ENCODE measurements around the gene PLTP.
"Not testable (repeated sequence)": the region's sequence is repeated elsewhere in the genome, so short reads cannot be mapped to it uniquely, and the experiment has no call there.

GRCh38 chr20:45901332-45901731 lies 10.6 kb downstream of the PLTP start:
- TF ChIP-seq CTCF (IDR thresholded peaks at IDR 0.05; ENCODE audit: extremely low read depth in 1 of 2, insufficient read depth in 1 of 2, low read depth in 1 of 2, low read length in 2 of 2); POLR2A (IDR thresholded peaks at IDR 0.05; ENCODE audit: low read depth, low read length); POLR2AphosphoS5 (IDR thresholded peaks at IDR 0.05; ENCODE audit: insufficient read depth, low read depth, low read length); EZH2 (IDR thresholded peaks at IDR 0.05; ENCODE audit: borderline replicate concordance, low read depth, low read length, severe bottlenecking); MYC (IDR thresholded peaks at IDR 0.05; ENCODE audit: low read depth, low read length); FOS (IDR thresholded peaks at IDR 0.05; ENCODE audit: borderline replicate concordance, insufficient read depth, low read length); MAX (IDR thresholded peaks at IDR 0.05; ENCODE audit: insufficient read depth, insufficient read length); JUN (IDR thresholded peaks at IDR 0.05; ENCODE audit: borderline replicate concordance, insufficient read depth, insufficient read length, low read depth); GATA2 (IDR thresholded peaks at IDR 0.05; ENCODE audit: insufficient read depth, insufficient read length, low read depth, low read length): not testable (repeated sequence)
